K562 (cell line): ENCODE measurements around the gene KIF26B. TPM values are rescaled to one million over a fixed set of nuclear protein-coding genes. Genes with fewer than 3 reads are reported as not detected.
A peak's percentile ranks its signal among the peaks of the same experiment; 100 is the strongest.

ENCODE experiments used
- ARNT ChIP-seq, 2 experiments: fragments of 450-650 bp; IDR thresholded peaks; 2 replicates each; pipeline ENCODE4 v1.6.1; 2016; ENCODE audit warnings: mild to moderate bottlenecking in 1 of 2
- CBX5 ChIP-seq: IDR thresholded peaks from 2 replicates; pipeline ENCODE4 v1.6.1; 2014; ENCODE audit warnings: low read depth, borderline replicate concordance
- CREM ChIP-seq: IDR thresholded peaks from 2 replicates; pipeline ENCODE4 v1.6.1; 2014; ENCODE audit warnings: antibody characterized with exemption, low read depth
- GTF3C2 ChIP-seq: IDR thresholded peaks from 3 replicates; pipeline ENCODE4 v1.6.1; 2011; ENCODE audit warnings: borderline replicate concordance, mild to moderate bottlenecking, moderate library complexity; ENCODE audit not compliant: insufficient read length; ENCODE audit errors: extremely low read depth
- HIVEP1 ChIP-seq: fragments of 250-450 bp; sonication (Bioruptor Pico); IDR thresholded peaks from 2 replicates; pipeline ENCODE4 v1.4.0; 2020; ENCODE audit warnings: mild to moderate bottlenecking
- LEF1 ChIP-seq: fragments of 450-650 bp; IDR thresholded peaks from 2 replicates; pipeline ENCODE4 v1.6.1; 2016; ENCODE audit warnings: mild to moderate bottlenecking
- MAZ ChIP-seq, 2 experiments: fragments of 450-650 bp in 1 of 2; sonication (generic) in 1 of 2; formaldehyde crosslinking; IDR thresholded peaks in 1 of 2; conservative IDR thresholded peaks in 1 of 2; 2 replicates each; pipeline versions ENCODE4 v1.4.0 to v1.5.0; 2020; ENCODE audit warnings: mild to moderate bottlenecking in 1 of 2, missing genetic modification reagents in 1 of 2
- MITF ChIP-seq: IDR thresholded peaks from 2 replicates; pipeline ENCODE4 v1.6.1; 2014; ENCODE audit warnings: antibody characterized with exemption
- RBM25 ChIP-seq: fragments of 200-400 bp; formaldehyde crosslinking; IDR thresholded peaks from 2 replicates; pipeline ENCODE4 v1.6.1; 2018; ENCODE audit warnings: low read length, low read depth, moderate library complexity; ENCODE audit not compliant: severe bottlenecking
- XRCC4 ChIP-seq: IDR thresholded peaks from one replicate; pipeline ENCODE4 v1.6.1; 2011; ENCODE audit not compliant: insufficient read depth, insufficient read length; ENCODE audit errors: extremely low read depth
- ZNF384 ChIP-seq: IDR thresholded peaks from 2 replicates; pipeline ENCODE4 v1.6.1; 2012; ENCODE audit warnings: low read depth, low read length, improper control_type of control experiment
- ZNF778 ChIP-seq: fragments of 450-650 bp; formaldehyde crosslinking; IDR thresholded peaks from 2 replicates; pipeline ENCODE4 v1.4.0; 2020; ENCODE audit warnings: mild to moderate bottlenecking, moderate library complexity
- polyA plus RNA-seq, 8 experiments: library from polyadenylated mRNA; depleted of rRNA in 4 of 8; stranded (reverse) in 5 of 8; unstranded in 3 of 8; fragments of >200 nt; fragmentation: Nextera tagmentation in 2 of 8; fragmentation: Illumina TruSeq in 1 of 8; extraction: Ambion mirVana in 2 of 8; extraction: Trizol in 1 of 8; gene quantifications; 2 replicates each; pipeline versions ENCODE4 v1.2.1 to v1.2.3, GENCODE V29; 2011 to 2014; ENCODE audit warnings: inconsistent platforms in 1 of 8, missing spikeins in 1 of 8
- total RNA-seq, 7 experiments: library from RNA; depleted of rRNA in 6 of 7; stranded (reverse); fragments of >200 nt in 6 of 7; fragmentation: Illumina TruSeq in 2 of 7; extraction: Trizol in 2 of 7; gene quantifications; 2 replicates each; pipeline versions ENCODE4 v1.2.1 to v1.2.3, GENCODE V29; 2011 to 2021; ENCODE audit warnings: low replicate concordance in 1 of 7
- TF ChIP-seq, protein P1 (sequence below): sonication (generic); formaldehyde crosslinking; IDR thresholded peaks from 2 replicates; pipeline ENCODE4 v1.8.1; 2023; ENCODE audit warnings: mild to moderate bottlenecking, missing genetic modification reagents, moderate library complexity
- TF ChIP-seq, protein P2 (sequence below), 3 experiments: fragments of 200-800 bp in 1 of 3; sonication (Bioruptor generic) in 1 of 3; sonication (generic) in 1 of 3; formaldehyde crosslinking in 1 of 3; IDR thresholded peaks; 2 replicates each; pipeline versions ENCODE4 v1.6.1 to v1.8.0; 2016 to 2022; ENCODE audit warnings: mild to moderate bottlenecking in 2 of 3, missing compliant biosample characterization in 2 of 3, missing genetic modification characterization in 2 of 3, missing genetic modification reagents in 1 of 3
- TF ChIP-seq, protein P3 (sequence below), 2 experiments: fragments of 450-650 bp; conservative IDR thresholded peaks; 2 replicates each; pipeline ENCODE4 v1.6.1; 2017; ENCODE audit warnings: mild to moderate bottlenecking in 2 of 2, moderate library complexity in 2 of 2
- TF ChIP-seq, protein P4 (sequence below): fragments of 450-650 bp; IDR thresholded peaks from 2 replicates; pipeline ENCODE4 v1.7.0; 2016; ENCODE audit warnings: borderline replicate concordance

The KIF26B gene
- total and polyA plus RNA-seq, 9 of the 15 experiments (the other 6 are each of a cell fraction or from before 2014, with no cell fraction given): 0.02 to 0.08 (median 0.03) TPM; not detected in 6

DNA sequence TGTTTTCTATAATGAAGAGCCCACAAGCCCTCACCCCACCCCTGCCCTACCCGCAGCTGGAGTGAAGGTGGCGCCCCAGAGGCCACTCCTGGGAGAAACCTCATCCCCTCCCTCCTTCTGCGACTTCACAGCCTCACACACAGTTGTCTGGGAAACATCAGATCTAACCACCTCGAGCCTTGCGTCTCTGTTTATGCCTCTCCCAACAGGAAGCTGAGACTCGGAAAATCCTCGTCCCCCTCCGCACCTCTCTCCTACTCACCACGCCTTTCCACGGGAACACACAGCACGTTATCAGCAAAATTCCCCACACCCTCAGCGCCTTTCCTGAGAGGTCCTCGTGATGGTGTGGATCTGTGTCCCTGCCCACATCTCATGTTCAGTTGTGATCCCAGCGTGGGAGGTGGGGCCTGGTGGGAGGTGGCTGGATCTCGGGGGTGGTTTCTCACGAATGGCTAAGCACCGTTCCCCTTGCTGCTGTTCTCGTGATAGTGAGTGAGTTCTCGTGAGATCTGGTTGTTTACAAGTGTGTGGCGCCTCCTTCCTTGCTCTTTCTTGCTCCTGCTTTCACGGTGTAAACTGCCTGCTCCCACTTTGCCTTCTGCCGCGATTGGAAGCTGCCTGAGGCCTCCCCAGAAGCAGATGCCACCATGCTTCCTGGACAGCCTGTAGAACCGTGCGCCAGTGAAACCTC lies 190.6 kb downstream of the KIF26B start (continued):
- TF ChIP-seq GTF3C2 (no peak), ZNF778 (CRISPR knock-in tag) (no peak), MAZ (CRISPR knock-in tag; conservative IDR thresholded peaks at IDR 0.05 in 1 of 2, IDR thresholded peaks at IDR 0.05 in 1 of 2) (0 out of 4 replicates have a peak, but pooled peaks of 1 of the 2 experiments have one; percentile 21), ARNT (IDR thresholded peaks at IDR 0.05) (no peak), XRCC4 (no peak), ZNF384 (0 out of 2 replicates have a peak, but pooled peaks have one; percentile 17), CBX5 (no peak), HIVEP1 (CRISPR knock-in tag) (no peak), CREM (no peak), LEF1 (0 out of 2 replicates have a peak, but pooled peaks have one; percentile 17), RBM25 (peak; percentile 92), MITF (0 out of 2 replicates have a peak, but pooled peaks have one; percentile 34)
- TF ChIP-seq, protein P1, sequence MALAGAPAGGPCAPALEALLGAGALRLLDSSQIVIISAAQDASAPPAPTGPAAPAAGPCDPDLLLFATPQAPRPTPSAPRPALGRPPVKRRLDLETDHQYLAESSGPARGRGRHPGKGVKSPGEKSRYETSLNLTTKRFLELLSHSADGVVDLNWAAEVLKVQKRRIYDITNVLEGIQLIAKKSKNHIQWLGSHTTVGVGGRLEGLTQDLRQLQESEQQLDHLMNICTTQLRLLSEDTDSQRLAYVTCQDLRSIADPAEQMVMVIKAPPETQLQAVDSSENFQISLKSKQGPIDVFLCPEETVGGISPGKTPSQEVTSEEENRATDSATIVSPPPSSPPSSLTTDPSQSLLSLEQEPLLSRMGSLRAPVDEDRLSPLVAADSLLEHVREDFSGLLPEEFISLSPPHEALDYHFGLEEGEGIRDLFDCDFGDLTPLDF: no peak
- TF ChIP-seq, protein P2, sequence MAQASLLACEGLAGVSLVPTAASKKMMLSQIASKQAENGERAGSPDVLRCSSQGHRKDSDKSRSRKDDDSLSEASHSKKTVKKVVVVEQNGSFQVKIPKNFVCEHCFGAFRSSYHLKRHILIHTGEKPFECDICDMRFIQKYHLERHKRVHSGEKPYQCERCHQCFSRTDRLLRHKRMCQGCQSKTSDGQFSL (CRISPR knock-in tag; IDR thresholded peaks at IDR 0.05): no peak
- TF ChIP-seq, protein P2 (tag; IDR thresholded peaks at IDR 0.05): no peak
- TF ChIP-seq, protein P3, sequence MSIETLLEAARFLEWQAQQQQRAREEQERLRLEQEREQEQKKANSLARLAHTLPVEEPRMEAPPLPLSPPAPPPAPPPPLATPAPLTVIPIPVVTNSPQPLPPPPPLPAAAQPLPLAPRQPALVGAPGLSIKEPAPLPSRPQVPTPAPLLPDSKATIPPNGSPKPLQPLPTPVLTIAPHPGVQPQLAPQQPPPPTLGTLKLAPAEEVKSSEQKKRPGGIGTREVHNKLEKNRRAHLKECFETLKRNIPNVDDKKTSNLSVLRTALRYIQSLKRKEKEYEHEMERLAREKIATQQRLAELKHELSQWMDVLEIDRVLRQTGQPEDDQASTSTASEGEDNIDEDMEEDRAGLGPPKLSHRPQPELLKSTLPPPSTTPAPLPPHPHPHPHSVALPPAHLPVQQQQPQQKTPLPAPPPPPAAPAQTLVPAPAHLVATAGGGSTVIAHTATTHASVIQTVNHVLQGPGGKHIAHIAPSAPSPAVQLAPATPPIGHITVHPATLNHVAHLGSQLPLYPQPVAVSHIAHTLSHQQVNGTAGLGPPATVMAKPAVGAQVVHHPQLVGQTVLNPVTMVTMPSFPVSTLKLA (conservative IDR thresholded peaks at IDR 0.05): no peak
- TF ChIP-seq, protein P4, sequence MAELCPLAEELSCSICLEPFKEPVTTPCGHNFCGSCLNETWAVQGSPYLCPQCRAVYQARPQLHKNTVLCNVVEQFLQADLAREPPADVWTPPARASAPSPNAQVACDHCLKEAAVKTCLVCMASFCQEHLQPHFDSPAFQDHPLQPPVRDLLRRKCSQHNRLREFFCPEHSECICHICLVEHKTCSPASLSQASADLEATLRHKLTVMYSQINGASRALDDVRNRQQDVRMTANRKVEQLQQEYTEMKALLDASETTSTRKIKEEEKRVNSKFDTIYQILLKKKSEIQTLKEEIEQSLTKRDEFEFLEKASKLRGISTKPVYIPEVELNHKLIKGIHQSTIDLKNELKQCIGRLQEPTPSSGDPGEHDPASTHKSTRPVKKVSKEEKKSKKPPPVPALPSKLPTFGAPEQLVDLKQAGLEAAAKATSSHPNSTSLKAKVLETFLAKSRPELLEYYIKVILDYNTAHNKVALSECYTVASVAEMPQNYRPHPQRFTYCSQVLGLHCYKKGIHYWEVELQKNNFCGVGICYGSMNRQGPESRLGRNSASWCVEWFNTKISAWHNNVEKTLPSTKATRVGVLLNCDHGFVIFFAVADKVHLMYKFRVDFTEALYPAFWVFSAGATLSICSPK: no peak
